SK-N-SH (cell line): ENCODE measurements around the gene CDC42.

Source experiments
- FOXM1 ChIP-seq: IDR thresholded peaks from 2 replicates; pipeline ENCODE4 v1.4.0; 2012; ENCODE audit warnings: low read depth, mild to moderate bottlenecking
- MEF2A ChIP-seq: IDR thresholded peaks from 2 replicates; pipeline ENCODE4 v1.4.0; 2012; ENCODE audit warnings: low read depth, borderline replicate concordance
- TF ChIP-seq, protein P1 (sequence below): fragments of 200-600 bp; sonication (generic); IDR thresholded peaks from 2 replicates; pipeline ENCODE4 v1.6.1; 2017; ENCODE audit warnings: antibody characterized with exemption, mild to moderate bottlenecking, moderate library complexity
- TF ChIP-seq, protein P2 (sequence below): IDR thresholded peaks from 2 replicates; pipeline ENCODE4 v1.6.1; 2012; ENCODE audit warnings: mild to moderate bottlenecking, low read depth, low read length, moderate library complexity

DNA sequence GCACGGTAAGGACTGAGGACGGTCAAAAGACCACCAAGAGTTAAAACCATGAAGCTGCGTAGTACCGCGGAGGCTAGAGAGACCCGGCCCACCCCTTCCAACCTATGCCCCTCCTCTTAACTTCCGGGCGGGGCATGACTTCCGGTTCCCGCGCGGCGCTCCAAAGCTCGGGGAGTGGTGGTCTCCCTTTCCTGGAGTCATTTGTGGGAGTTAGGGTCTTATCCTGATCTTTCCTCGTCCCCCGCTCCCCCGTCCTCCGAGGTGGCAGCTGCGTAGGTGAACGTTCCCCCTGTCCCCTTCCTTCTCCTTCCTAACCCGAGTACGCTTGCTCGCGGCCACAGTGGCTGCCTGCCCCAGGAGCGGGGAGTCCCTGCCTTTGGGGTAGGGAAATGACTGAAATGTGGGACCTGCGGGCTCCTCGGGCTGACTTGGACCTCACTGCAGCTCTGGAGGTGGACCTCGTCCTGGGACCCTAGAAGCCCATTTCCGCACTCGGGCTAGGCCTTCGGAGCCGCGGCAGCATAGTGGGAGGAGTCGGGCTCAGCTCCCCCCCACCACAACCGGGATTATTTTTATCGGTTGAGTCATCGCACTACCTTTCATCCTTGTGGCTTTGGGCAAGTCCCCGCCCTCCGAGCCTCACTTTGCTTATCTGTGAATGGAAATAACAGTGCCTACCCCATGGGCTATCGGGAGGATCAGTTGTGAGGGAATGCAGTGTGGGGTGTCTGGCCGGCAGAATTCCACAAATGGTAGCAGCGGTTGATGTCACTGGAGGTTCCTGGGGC, 26.9 kb upstream of the CDC42 start:
- TF ChIP-seq, protein P1, sequence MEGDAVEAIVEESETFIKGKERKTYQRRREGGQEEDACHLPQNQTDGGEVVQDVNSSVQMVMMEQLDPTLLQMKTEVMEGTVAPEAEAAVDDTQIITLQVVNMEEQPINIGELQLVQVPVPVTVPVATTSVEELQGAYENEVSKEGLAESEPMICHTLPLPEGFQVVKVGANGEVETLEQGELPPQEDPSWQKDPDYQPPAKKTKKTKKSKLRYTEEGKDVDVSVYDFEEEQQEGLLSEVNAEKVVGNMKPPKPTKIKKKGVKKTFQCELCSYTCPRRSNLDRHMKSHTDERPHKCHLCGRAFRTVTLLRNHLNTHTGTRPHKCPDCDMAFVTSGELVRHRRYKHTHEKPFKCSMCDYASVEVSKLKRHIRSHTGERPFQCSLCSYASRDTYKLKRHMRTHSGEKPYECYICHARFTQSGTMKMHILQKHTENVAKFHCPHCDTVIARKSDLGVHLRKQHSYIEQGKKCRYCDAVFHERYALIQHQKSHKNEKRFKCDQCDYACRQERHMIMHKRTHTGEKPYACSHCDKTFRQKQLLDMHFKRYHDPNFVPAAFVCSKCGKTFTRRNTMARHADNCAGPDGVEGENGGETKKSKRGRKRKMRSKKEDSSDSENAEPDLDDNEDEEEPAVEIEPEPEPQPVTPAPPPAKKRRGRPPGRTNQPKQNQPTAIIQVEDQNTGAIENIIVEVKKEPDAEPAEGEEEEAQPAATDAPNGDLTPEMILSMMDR: no peak
- TF ChIP-seq FOXM1 (no peak), MEF2A (peak; percentile 91; the same call in 1 of the 2 replicates)
- TF ChIP-seq, protein P2, sequence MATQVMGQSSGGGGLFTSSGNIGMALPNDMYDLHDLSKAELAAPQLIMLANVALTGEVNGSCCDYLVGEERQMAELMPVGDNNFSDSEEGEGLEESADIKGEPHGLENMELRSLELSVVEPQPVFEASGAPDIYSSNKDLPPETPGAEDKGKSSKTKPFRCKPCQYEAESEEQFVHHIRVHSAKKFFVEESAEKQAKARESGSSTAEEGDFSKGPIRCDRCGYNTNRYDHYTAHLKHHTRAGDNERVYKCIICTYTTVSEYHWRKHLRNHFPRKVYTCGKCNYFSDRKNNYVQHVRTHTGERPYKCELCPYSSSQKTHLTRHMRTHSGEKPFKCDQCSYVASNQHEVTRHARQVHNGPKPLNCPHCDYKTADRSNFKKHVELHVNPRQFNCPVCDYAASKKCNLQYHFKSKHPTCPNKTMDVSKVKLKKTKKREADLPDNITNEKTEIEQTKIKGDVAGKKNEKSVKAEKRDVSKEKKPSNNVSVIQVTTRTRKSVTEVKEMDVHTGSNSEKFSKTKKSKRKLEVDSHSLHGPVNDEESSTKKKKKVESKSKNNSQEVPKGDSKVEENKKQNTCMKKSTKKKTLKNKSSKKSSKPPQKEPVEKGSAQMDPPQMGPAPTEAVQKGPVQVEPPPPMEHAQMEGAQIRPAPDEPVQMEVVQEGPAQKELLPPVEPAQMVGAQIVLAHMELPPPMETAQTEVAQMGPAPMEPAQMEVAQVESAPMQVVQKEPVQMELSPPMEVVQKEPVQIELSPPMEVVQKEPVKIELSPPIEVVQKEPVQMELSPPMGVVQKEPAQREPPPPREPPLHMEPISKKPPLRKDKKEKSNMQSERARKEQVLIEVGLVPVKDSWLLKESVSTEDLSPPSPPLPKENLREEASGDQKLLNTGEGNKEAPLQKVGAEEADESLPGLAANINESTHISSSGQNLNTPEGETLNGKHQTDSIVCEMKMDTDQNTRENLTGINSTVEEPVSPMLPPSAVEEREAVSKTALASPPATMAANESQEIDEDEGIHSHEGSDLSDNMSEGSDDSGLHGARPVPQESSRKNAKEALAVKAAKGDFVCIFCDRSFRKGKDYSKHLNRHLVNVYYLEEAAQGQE: 0 out of 2 replicates have a peak, but pooled peaks have one; percentile 13
